ENCODE measurements around the gene SKA1.
"Not testable (repeated sequence)": the region's sequence is repeated elsewhere in the genome, so short reads cannot be mapped to it uniquely, and the experiment has no call there.

SKA1 gene

DNA sequence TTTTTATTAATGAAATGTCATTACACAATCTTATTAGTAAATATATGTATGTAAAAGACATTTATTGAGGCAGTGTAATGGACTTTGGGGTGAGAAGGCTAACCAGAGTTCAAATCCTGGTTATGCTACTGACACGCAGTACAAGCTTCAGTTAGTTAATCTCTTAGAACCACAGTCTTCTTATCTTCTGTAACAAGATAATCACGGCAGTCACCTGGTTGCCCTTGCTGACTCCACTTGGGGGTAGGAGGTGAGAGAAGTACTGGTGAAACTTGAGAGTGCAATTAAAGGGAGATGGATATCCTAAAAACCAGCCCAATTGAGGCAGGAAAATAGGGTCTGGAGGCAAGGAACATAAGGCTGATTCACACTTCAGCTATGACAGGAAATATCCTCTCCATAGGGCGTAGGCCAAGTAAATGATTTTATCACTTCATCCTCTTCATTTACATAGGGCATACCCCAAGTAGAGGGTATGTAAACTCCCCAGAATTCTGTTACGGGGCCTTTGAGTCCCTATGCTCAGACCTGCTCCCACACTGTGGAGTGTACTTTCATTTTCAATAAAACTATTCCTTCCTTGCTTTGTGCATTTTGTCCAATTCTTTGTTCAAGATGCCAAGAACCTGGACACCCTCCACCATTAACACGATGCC is 21.3 kb downstream of the SKA1 start:
- no peak for DNase-seq

DNA sequence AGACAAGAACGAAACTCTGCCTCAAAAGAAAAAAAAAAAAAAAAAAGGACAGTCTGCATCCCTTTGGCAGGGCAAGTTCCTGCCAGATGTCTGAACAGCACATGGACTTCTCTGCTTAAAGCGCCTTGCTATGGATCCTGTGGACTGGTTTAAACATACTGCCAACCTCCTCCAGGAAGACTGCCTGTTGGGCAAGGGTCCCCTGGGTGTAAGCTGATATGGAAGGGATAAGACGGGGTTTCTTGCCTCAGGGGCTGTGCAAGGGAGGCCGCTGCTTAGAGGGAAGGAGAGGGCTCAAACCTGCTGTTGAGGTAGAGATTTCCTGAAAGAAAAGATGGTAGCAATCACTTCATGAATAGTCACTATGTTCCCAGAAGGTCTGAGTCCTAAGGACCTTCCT is 22.2 kb downstream of the SKA1 start:
- DNase-seq = no peak

DNA sequence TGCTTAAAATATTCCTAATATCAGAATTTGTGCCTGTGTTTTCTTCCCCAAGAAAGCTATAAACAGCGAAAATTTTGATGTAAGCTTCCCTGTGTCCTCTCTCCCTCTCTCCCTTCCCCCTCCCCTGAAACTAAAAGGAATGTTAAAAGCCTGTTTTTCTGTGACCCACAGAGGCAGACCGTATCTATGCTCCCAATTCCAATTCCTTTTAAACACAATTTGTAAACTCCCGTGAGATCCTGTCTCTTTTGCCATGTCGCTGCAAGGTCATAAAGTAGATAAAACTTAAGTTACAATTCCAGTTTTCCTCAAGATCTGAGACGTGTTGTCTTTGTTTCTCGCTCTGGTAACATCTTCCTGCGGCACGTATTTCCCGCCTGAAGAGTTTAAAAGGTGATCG is 23.3 kb downstream of the SKA1 start:
- DNase-seq = no peak

DNA sequence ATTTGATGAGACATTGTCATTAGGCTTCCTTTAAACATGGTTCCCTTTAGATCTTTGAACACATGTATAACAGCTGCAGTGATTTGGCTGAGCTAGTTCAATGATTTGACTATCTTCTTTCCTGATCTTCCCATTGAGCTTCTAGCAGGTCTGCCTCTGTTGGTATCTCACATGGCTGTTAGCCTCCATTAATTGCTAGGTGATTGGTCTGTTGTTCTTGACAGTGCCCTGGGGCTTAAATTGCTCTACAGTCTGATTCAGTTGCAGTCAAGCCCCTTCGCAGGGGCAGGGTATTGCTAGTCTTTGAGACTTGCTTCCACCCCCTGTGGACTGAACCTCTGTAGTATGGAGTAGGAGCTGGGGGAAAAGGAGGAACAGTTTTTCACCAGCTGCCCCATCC is 24.1 kb downstream of the SKA1 start:
- no peak for DNase-seq

GRCh38 chr18:50399582-50399981 is 24.7 kb downstream of the SKA1 start:
- DNase-seq = no peak

GRCh38 chr18:50400438-50400837 is 25.6 kb downstream of the SKA1 start:
- not testable (repeated sequence) for DNase-seq

DNA sequence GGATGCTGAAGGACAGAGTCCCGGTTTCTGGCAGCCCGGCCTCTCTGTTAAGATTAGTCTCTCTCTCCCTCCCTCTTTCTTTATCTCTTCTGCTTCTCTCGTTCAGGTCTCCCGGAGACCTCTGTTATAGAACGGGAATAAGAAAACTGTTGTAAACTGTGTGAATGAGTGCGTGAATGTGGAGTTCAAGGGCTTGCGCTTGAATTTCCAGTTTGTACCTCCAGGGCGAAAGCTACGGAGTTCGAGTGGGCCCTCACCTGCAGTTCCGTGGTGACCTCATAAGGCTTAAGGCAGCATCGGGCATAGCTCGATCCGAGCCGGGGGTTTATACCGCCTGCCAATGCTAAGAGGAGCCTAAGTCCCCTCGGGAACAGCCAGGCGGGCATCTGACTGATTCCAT is 26.4 kb downstream of the SKA1 start:
- DNase-seq = no peak

GRCh38 chr18:50401888-50402287 is 27.0 kb downstream of the SKA1 start:
- DNase-seq = no peak

- not testable (repeated sequence) for DNase-seq
Measured at GRCh38 chr18:50404752-50405581, 30.1 kb downstream of the SKA1 start.

DNA sequence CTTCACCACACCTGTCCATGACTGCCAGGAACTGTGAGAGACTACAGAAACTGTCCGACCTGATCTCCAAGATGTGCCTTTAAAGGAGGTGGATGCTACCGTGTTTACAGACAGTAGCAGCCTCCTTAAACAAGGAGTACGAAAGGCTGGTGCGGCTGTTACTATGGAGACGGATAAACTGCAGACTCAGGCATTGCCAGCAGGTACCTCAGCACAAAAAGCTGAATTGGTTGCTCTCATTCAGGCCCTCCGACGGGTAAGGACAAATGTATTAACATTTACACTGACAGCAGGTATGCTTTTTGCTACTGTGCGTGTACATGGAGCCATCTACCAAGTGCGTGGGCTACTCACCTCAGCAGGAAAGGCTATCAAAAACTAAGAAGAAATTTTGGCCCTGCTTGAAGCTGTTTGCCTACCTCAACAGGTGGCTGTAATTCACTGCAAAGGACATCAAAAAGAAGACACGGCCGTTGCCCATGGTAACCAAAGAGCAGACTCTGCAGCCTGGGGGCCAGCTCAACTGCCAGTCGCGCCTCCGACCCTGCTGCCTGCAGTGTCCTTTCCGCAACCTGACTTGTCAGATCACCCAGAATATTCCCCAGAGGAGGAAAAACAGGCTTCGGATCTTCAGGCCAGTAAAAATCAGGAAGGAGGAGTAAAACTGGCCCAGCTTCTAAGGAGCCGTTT is 30.9 kb downstream of the SKA1 start:
- DNase-seq = no peak

- no peak for DNase-seq
Measured at GRCh38 chr18:50409236-50409635, 34.4 kb downstream of the SKA1 start.

GRCh38 chr18:50410008-50410407 is 35.2 kb downstream of the SKA1 start:
- DNase-seq = no peak

GRCh38 chr18:50410894-50411293 is 36.0 kb downstream of the SKA1 start:
- DNase-seq = no peak

DNA sequence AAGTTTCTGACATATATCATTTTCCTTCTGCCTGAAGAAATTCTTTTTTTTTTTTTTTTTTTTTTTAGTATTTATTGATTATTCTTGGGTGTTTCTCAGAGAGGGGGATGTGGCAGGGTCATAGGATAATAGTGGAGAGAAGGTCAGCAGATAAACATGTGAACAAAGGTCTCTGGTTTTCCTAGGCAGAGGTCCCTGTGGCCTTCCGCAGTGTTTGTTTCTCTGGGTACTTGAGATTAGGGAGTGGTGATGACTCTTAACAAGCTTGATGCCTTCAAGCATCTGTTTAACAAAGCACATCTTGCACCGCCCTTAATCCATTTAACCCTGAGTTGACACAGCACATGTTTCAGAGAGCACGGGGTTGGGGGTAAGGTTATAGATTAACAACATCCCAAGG is 42.0 kb downstream of the SKA1 start:
- DNase-seq = not testable (repeated sequence)

GRCh38 chr18:50417705-50418104 is 42.9 kb downstream of the SKA1 start:
- DNase-seq = not testable (repeated sequence)

- DNase-seq = no peak
Measured at GRCh38 chr18:50418650-50419049, 43.8 kb downstream of the SKA1 start.

DNA sequence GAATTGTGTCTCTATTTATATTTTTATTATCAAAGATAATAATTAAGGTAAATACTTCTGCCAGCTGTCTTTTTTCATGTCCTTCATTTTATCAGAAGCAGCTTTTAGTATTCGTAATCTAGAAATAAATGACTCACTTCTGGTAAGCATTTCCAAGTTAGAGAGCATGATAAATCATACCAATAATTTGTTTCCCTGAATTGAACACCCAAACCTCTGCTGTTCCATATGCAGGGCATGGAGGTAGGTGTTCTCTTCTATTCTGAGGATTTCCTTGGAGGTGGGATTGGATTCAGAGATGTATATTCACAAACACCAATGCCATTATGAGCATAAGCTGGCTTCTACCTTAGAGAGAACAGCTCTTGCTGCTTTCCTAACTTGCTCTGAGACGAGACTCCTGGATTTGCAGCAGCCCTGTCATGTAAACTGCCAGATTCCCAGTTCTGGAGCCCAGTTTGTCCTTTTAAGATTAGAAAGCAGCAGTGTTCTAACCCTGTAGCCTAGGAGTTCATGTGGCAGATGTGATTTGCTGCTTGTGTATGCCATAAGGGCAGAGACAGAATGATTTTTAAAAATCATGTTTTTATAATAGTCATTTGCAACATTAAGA is 47.5 kb downstream of the SKA1 start:
- no peak for DNase-seq

GRCh38 chr18:50424877-50425690 is 50.2 kb downstream of the SKA1 start:
- no peak for DNase-seq

DNA sequence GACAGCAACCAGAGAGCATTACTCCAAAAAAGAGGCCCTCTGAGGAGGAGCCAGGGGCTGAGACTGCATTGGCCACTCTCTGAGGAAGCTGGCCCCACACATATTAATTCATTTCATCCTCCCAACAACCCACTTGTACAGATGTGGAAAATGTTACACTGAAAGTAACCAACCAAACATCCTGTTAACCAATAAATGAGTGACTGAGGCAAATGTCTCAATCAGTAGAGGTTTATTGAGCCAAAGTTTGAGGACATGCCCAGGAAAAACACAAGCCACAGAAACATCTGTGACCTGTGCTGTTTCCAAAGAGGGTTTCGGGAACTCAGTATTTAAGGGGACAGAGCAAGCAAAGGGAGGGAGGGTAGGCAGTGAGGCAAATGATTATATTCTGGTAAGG is 53.0 kb downstream of the SKA1 start:
- DNase-seq = no peak

GRCh38 chr18:50428531-50429206 is 53.8 kb downstream of the SKA1 start:
- no peak for DNase-seq

DNA sequence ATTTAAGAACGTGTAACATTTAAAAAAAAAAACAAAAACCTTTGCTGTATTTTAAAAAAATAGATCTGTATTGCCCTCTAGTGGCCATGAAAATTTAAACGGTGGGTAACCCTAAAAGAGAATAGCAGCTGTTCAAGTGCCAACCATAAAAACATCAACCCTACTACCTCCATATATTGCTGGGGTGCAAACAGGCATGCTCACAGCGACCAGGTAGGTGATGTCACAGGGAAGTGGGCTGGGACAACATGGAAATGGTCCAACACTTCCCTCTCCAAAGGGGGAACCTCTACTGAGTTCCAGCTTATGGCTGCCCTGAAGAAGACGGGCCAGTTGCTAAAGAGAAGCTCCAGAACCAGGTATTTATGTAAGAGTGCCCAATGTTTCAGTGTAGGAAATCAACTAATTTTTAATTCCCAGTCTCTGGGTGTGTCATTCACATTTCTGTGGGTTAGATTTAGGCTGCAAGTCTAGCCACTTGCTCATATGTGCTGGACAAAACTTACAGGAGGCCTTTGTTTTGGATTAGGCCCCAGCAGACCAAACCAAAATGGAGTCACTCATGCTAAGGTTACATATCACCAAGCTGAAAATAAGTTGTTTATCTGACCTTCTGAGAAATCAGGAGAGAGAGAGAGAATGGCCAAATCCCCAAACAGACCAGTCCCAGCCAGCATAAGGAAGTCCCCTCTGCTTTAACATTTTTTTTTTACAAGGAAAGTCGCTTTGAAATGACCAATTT is 54.5 kb downstream of the SKA1 start:
- peak; percentile 4 for DNase-seq

All from NCI-H446 treated with DMSO at 0.1 percent for 48 hours (cell line).